ENCODE results near the gene ATAD3C.

DNA sequence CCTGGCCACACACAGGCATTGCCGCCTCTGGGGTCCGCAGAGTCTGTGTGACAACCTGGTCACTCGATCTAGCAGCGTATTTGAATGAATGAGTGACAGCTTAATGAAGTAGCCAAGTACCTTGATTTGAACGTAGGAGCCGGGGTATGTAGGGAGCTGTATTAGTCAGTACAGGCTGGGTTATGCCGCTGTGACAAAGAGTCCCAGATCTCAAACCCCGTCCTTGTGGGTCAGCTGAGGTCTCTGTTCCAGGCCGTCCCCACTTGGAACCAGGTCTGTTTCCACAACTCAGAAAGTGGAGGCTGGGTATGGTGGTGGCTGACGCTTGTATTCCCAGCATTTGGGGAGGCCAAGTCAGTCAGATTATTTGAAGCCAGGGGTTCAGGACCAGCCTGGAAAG, 42.1 kb downstream of the ATAD3C start:
- no peak for TF ChIP-seq CTCF (IDR thresholded peaks at IDR 0.05)
- no peak for TF ChIP-seq POLR2AphosphoS5 (IDR thresholded peaks at IDR 0.05)
- TF ChIP-seq POLR2A (IDR thresholded peaks at IDR 0.05), result no peak

Data from sigmoid colon (tissue), 4 donors.